Measurements from ENCODE around the gene SLC22A1. TPM values are rescaled to one million over a fixed set of nuclear protein-coding genes. Genes with fewer than 3 reads are reported as not detected.

The SLC22A1 gene
- total and polyA plus RNA-seq, 2 of the 13 experiments (the other 11 are each of a cell fraction or from before 2014, with no cell fraction given), result 0.80 to 0.87 TPM

- TF ChIP-seq RNF219 (CRISPR knock-in tag; IDR thresholded peaks at IDR 0.05) (no peak), HOXA3 (CRISPR knock-in tag; IDR thresholded peaks at IDR 0.05) (peak; percentile 84), ZNF101 (CRISPR knock-in tag; IDR thresholded peaks at IDR 0.05; ENCODE audit: borderline replicate concordance, low read depth) (no peak), ZNF891 (CRISPR knock-in tag; IDR thresholded peaks at IDR 0.05) (peak; percentile 61; the same call in 1 of the 2 replicates), SIN3A (IDR thresholded peaks at IDR 0.05; ENCODE audit: borderline replicate concordance, low read depth, low read length) (no peak), ZNF44 (CRISPR knock-in tag; IDR thresholded peaks at IDR 0.05) (0 out of 2 replicates have a peak, but pooled peaks have one; percentile 39), THAP11 (CRISPR knock-in tag; IDR thresholded peaks at IDR 0.05) (peak; percentile 64), CENPBD1 (CRISPR knock-in tag; IDR thresholded peaks at IDR 0.05; ENCODE audit: borderline replicate concordance, low read depth) (no peak), SIX1 (CRISPR knock-in tag; IDR thresholded peaks at IDR 0.05; ENCODE audit: borderline replicate concordance) (peak; percentile 50; the same call in 1 of the 2 replicates), PHB2 (IDR thresholded peaks at IDR 0.05; ENCODE audit: partially characterized antibody) (no peak), MNT (IDR thresholded peaks at IDR 0.05) (peak; percentile 72; the same call in 1 of the 2 replicates), POLR2AphosphoS5 (IDR thresholded peaks at IDR 0.05; ENCODE audit: low read depth, low read length) (no peak), KMT2B (CRISPR knock-in tag; IDR thresholded peaks at IDR 0.05) (peak; percentile 57; the same call in 1 of the 2 replicates), MEF2D (CRISPR knock-in tag; IDR thresholded peaks at IDR 0.05) (peak; percentile 53; the same call in 1 of the 2 replicates), ZNF772 (CRISPR knock-in tag; IDR thresholded peaks at IDR 0.05) (peak; percentile 97), CHD4 (IDR thresholded peaks at IDR 0.05; ENCODE audit: borderline replicate concordance, low read length) (no peak), TP53 (CRISPR knock-in tag; conservative IDR thresholded peaks at IDR 0.05) (peak; percentile 82; the same call in 1 of the 2 replicates), NRL (CRISPR knock-in tag; IDR thresholded peaks at IDR 0.05; ENCODE audit: borderline replicate concordance) (peak; percentile 63; the same call in 1 of the 2 replicates), ZMAT3 (CRISPR knock-in tag; conservative IDR thresholded peaks at IDR 0.05) (no peak; the same call in 1 of the 2 replicates)
- TF ChIP-seq, protein P1, sequence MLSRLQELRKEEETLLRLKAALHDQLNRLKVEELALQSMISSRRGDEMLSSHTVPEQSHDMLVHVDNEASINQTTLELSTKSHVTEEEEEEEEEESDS (CRISPR knock-in tag; IDR thresholded peaks at IDR 0.05; ENCODE audit: borderline replicate concordance), result no peak
- TF ChIP-seq, protein P2, sequence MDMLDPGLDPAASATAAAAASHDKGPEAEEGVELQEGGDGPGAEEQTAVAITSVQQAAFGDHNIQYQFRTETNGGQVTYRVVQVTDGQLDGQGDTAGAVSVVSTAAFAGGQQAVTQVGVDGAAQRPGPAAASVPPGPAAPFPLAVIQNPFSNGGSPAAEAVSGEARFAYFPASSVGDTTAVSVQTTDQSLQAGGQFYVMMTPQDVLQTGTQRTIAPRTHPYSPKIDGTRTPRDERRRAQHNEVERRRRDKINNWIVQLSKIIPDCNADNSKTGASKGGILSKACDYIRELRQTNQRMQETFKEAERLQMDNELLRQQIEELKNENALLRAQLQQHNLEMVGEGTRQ (IDR thresholded peaks at IDR 0.05; ENCODE audit: low read depth, low read length), result no peak
- TF ChIP-seq, protein P2 (CRISPR knock-in tag; IDR thresholded peaks at IDR 0.05; ENCODE audit: borderline replicate concordance), result no peak
These were observed 15.7 kb downstream of the SLC22A1 start (continued) for GRCh38 chr6:160137130-160137988.

Measured in HepG2 (cell line).